Measurements from ENCODE around the gene ABCA10. TPM values are rescaled to one million over a fixed set of nuclear protein-coding genes. Genes with fewer than 3 reads are reported as not detected.

Gene ABCA10
- total RNA-seq, 1 experiment from 2014 or later: 0.34 TPM

DNA sequence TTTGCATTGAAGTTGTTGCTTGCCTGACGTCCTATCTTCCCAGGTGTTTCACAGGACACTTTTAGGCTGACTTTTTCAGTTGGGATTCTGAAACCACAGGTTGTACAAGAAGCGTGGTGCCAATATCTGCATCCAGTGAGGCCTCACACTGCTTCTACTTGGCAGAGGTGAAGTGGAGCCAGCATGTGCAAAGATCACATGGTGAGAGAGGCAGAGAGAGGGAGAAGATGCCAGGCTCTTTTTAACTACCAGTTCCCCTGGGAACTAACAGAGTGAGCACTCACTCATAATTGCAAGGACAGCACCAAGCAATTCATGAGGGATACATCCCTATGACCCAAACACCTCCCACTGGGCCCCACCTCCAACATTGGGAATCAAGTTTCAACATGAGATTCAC lies 81.2 kb downstream of the ABCA10 start:
- POLR2A ChIA-PET: no interaction called here
- RAD21 ChIA-PET (ENCODE audit: low non-redundant PET in 1 of 2, low total read pairs in 2 of 2, uncharacterized antibody in 2 of 2, unreplicated experiment in 2 of 2): no interaction called here
- no TSS peak for BruUV-seq (replicated peaks)
- H3K9me3 ChIP-seq (ENCODE audit: control insufficient read depth in 1 of 2, insufficient read depth in 1 of 2, low read depth in 1 of 2, low read length in 2 of 2): no peaks in the 10 kb centered on the region
- H3K27ac ChIP-seq (ENCODE audit: low read depth, low read length): no peak overlapping the region
- H3K79me2 ChIP-seq (ENCODE audit: insufficient read depth, low read length): no peaks in the 10 kb centered on the region
- H3K9me2 ChIP-seq (ENCODE audit: insufficient read depth): no peaks in the 10 kb centered on the region
- CTCF ChIA-PET: no interaction called here
- no peaks in the 10 kb centered on the region for H3K36me3 ChIP-seq (ENCODE audit: control insufficient read depth in 1 of 2, insufficient read depth in 2 of 2, low read length in 2 of 2)
- intact Hi-C loops (cut with micrococcal nuclease): no loop called here
- no peaks in the 10 kb centered on the region for H3K4me1 ChIP-seq (ENCODE audit: control insufficient read depth in 1 of 2, insufficient read depth in 2 of 2, low read length in 2 of 2)
- no peaks in the 10 kb centered on the region for H3K27me3 ChIP-seq (ENCODE audit: insufficient read depth, low read length)
- TF ChIP-seq, protein P1, sequence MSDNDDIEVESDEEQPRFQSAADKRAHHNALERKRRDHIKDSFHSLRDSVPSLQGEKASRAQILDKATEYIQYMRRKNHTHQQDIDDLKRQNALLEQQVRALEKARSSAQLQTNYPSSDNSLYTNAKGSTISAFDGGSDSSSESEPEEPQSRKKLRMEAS (IDR thresholded peaks at IDR 0.05): no peak
- TF ChIP-seq SIN3A (IDR thresholded peaks at IDR 0.05; ENCODE audit: low read depth) (no peak), SRF (IDR thresholded peaks at IDR 0.05; ENCODE audit: low read depth) (no peak), EZH2 (IDR thresholded peaks at IDR 0.05) (no peak), TCF7L2 (IDR thresholded peaks at IDR 0.05; ENCODE audit: borderline replicate concordance, extremely low read depth, insufficient read depth, insufficient read length) (no peak), ELF1 (IDR thresholded peaks at IDR 0.05; ENCODE audit: borderline replicate concordance, low read depth) (no peak), CBX3 (IDR thresholded peaks at IDR 0.05; ENCODE audit: low read depth) (no peak), CEBPB (IDR thresholded peaks at IDR 0.05; ENCODE audit: low read depth) (no peak), EZH2phosphoT487 (IDR thresholded peaks at IDR 0.05; ENCODE audit: borderline replicate concordance) (no peak), ZNF274 (IDR thresholded peaks at IDR 0.05; ENCODE audit: low read depth, low read length) (no peak), POLR2AphosphoS5 (IDR thresholded peaks at IDR 0.05; ENCODE audit: low read depth, low read length) (no peak), POLR2A (IDR thresholded peaks at IDR 0.05; ENCODE audit: borderline replicate concordance, extremely low read depth, insufficient read depth, insufficient read length) (no peak), YY1 (IDR thresholded peaks at IDR 0.05; ENCODE audit: extremely low read depth, insufficient replicate concordance, low read depth, low read length) (no peak)
- TF ChIP-seq, protein P2, sequence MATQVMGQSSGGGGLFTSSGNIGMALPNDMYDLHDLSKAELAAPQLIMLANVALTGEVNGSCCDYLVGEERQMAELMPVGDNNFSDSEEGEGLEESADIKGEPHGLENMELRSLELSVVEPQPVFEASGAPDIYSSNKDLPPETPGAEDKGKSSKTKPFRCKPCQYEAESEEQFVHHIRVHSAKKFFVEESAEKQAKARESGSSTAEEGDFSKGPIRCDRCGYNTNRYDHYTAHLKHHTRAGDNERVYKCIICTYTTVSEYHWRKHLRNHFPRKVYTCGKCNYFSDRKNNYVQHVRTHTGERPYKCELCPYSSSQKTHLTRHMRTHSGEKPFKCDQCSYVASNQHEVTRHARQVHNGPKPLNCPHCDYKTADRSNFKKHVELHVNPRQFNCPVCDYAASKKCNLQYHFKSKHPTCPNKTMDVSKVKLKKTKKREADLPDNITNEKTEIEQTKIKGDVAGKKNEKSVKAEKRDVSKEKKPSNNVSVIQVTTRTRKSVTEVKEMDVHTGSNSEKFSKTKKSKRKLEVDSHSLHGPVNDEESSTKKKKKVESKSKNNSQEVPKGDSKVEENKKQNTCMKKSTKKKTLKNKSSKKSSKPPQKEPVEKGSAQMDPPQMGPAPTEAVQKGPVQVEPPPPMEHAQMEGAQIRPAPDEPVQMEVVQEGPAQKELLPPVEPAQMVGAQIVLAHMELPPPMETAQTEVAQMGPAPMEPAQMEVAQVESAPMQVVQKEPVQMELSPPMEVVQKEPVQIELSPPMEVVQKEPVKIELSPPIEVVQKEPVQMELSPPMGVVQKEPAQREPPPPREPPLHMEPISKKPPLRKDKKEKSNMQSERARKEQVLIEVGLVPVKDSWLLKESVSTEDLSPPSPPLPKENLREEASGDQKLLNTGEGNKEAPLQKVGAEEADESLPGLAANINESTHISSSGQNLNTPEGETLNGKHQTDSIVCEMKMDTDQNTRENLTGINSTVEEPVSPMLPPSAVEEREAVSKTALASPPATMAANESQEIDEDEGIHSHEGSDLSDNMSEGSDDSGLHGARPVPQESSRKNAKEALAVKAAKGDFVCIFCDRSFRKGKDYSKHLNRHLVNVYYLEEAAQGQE (IDR thresholded peaks at IDR 0.05; ENCODE audit: low read depth): no peak
- TF ChIP-seq, protein P3, sequence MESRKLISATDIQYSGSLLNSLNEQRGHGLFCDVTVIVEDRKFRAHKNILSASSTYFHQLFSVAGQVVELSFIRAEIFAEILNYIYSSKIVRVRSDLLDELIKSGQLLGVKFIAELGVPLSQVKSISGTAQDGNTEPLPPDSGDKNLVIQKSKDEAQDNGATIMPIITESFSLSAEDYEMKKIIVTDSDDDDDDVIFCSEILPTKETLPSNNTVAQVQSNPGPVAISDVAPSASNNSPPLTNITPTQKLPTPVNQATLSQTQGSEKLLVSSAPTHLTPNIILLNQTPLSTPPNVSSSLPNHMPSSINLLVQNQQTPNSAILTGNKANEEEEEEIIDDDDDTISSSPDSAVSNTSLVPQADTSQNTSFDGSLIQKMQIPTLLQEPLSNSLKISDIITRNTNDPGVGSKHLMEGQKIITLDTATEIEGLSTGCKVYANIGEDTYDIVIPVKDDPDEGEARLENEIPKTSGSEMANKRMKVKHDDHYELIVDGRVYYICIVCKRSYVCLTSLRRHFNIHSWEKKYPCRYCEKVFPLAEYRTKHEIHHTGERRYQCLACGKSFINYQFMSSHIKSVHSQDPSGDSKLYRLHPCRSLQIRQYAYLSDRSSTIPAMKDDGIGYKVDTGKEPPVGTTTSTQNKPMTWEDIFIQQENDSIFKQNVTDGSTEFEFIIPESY (IDR thresholded peaks at IDR 0.05; ENCODE audit: extremely low read depth, insufficient replicate concordance, low read length): no peak
- no peak overlapping the region for H3K9ac ChIP-seq (ENCODE audit: low read length)
- H2AFZ ChIP-seq (ENCODE audit: low read depth, low read length, poor library complexity, severe bottlenecking): no peak overlapping the region
- no peak overlapping the region for H3K4me2 ChIP-seq (ENCODE audit: low read length)
- no peak overlapping the region for H3K4me3 ChIP-seq (replicated peaks in 1 of 2; ENCODE audit: low read depth in 1 of 2, low read length in 2 of 2)
- DNase-seq (ENCODE audit: low read depth, low spot score) (no peak), ATAC-seq (no peak)
- H4K20me1 ChIP-seq (ENCODE audit: insufficient read depth): no peaks in the 10 kb centered on the region
